H1 (cell line): ENCODE data around the gene SLC41A2. TPM values are rescaled to one million over a fixed set of nuclear protein-coding genes. Genes with fewer than 3 reads are reported as not detected.

Experiments
- CTCF ChIA-PET: fragments of 300-600 bp; sonication (Branson Sonifier 250); formaldehyde crosslinking; loops from one replicate; lab custom pipeline; 2021; ENCODE audit not compliant: partially characterized antibody; lab: Charles Lee
- POLR2A ChIA-PET: fragments of 300-600 bp; sonication (Branson Sonifier 250); formaldehyde crosslinking; loops from one replicate; lab custom pipeline; 2021; ENCODE audit warnings: inconsistent platforms; ENCODE audit not compliant: partially characterized antibody; lab: Charles Lee
- DNase-seq, 2 experiments: peaks; one replicate each; pipeline versions ENCODE4 v3.0.0 to v3.0.0-alpha.2; 2010 to 2022; ENCODE audit warnings: low spot score in 2 of 2, low read depth in 1 of 2, mixed read lengths in 1 of 2
- FAIRE-seq: peaks from 2 replicates; lab custom pipeline; 2011; peaks lifted over from hg19 to GRCh38; lab: Jason Lieb, UNC
- H2AFZ ChIP-seq: 2 replicates; pipeline ENCODE4 v1.8.1; 2012; ENCODE audit warnings: low read length, inconsistent platforms
- H2AK5ac ChIP-seq: 2 replicates; pipeline ENCODE4 v1.6.1; 2013; ENCODE audit warnings: low read depth, low read length
- H2BK120ac ChIP-seq: replicated peaks from 2 replicates; pipeline ENCODE3; 2013; ENCODE audit warnings: low read depth, low read length, inconsistent platforms
- H2BK12ac ChIP-seq: 2 replicates; pipeline ENCODE4 v1.6.1; 2013; ENCODE audit warnings: low read depth, low read length
- H2BK15ac ChIP-seq: 2 replicates; pipeline ENCODE4 v1.6.1; 2013; ENCODE audit warnings: low read length
- H2BK20ac ChIP-seq: 2 replicates; pipeline ENCODE4 v1.6.1; 2013; ENCODE audit warnings: low read length
- H2BK5ac ChIP-seq: 2 replicates; pipeline ENCODE4 v1.6.1; 2013; ENCODE audit warnings: low read depth, low read length
- H3K14ac ChIP-seq: 2 replicates; pipeline ENCODE4 v1.6.1; 2013; ENCODE audit warnings: inconsistent platforms; ENCODE audit not compliant: insufficient read length
- H3K18ac ChIP-seq: 2 replicates; pipeline ENCODE4 v1.6.1; 2013; ENCODE audit warnings: low read length; ENCODE audit errors: extremely low read depth
- H3K23ac ChIP-seq: 2 replicates; pipeline ENCODE4 v1.6.1; 2013; ENCODE audit warnings: inconsistent platforms; ENCODE audit not compliant: insufficient read length
- H3K23me2 ChIP-seq: 2 replicates; pipeline ENCODE4 v1.6.1; 2013; ENCODE audit warnings: low read depth, low read length
- H3K27ac ChIP-seq: 2 replicates; pipeline ENCODE4 v1.6.1; 2011; ENCODE audit warnings: low read depth, low read length, inconsistent platforms
- H3K27me3 ChIP-seq, 4 experiments: replicated peaks in 1 of 4; 1 replicate in 1 of 4; 2 replicates in 3 of 4; pipeline versions ENCODE4 v1.6.1 to v1.8.1; 2011 to 2013; ENCODE audit warnings: low read length in 3 of 4, mild to moderate bottlenecking in 3 of 4, inconsistent platforms in 2 of 4, mixed read lengths in 2 of 4, moderate library complexity in 1 of 4; ENCODE audit not compliant: control insufficient read depth in 3 of 4, insufficient read depth in 3 of 4; ENCODE audit errors: extremely low read depth in 1 of 4
- H3K36me3 ChIP-seq, 4 experiments: 2 replicates each; pipeline versions ENCODE4 v1.6.1 to v1.8.1; 2011 to 2013; ENCODE audit warnings: mild to moderate bottlenecking in 4 of 4, low read length in 3 of 4, moderate library complexity in 2 of 4, control low read depth in 1 of 4, inconsistent platforms in 1 of 4; ENCODE audit not compliant: insufficient read depth in 4 of 4, control insufficient read depth in 2 of 4
- H3K4ac ChIP-seq: replicated peaks from 2 replicates; pipeline ENCODE3; 2013; ENCODE audit warnings: low read length, low read depth, mixed read lengths, inconsistent platforms; ENCODE audit not compliant: insufficient read length
- H3K4me1 ChIP-seq, 4 experiments: replicated peaks in 1 of 4; 1 replicate in 1 of 4; 2 replicates in 3 of 4; pipeline versions ENCODE4 v1.6.1 to v1.8.1; 2011 to 2013; ENCODE audit warnings: low read length in 3 of 4, inconsistent platforms in 2 of 4, mixed read lengths in 1 of 4; ENCODE audit not compliant: insufficient read depth in 4 of 4, control insufficient read depth in 3 of 4
- H3K4me2 ChIP-seq, 2 experiments: 2 replicates each; pipeline versions ENCODE4 v1.6.1 to v1.8.1; 2011 to 2013; ENCODE audit warnings: low read depth in 2 of 2, low read length in 2 of 2, control low read depth in 1 of 2, inconsistent platforms in 1 of 2, mild to moderate bottlenecking in 1 of 2; ENCODE audit not compliant: insufficient read depth in 1 of 2
- H3K4me3 ChIP-seq, 4 experiments: fragments of 200-600, 300-600 bp in 1 of 4; sonication (generic), shearing (Covaris generic), sonication (Bioruptor Twin) in 1 of 4; 2 replicates each; pipeline versions ENCODE4 v1.5.1 to v1.8.1; 2011 to 2016; ENCODE audit warnings: low read length in 4 of 4, low read depth in 3 of 4, control low read depth in 2 of 4, inconsistent platforms in 2 of 4, mild to moderate bottlenecking in 2 of 4, mixed read lengths in 1 of 4, moderate library complexity in 1 of 4; ENCODE audit not compliant: insufficient read depth in 2 of 4; ENCODE audit errors: extremely low read depth in 1 of 4
- H3K56ac ChIP-seq: replicated peaks from 2 replicates; pipeline ENCODE3; 2013; ENCODE audit warnings: low read depth, mild to moderate bottlenecking, mixed read lengths, low read length, inconsistent platforms; ENCODE audit not compliant: insufficient read length
- H3K79me1 ChIP-seq: 2 replicates; pipeline ENCODE4 v1.6.1; 2013; ENCODE audit warnings: low read depth, low read length, control low read depth
- H3K79me2 ChIP-seq, 2 experiments: 2 replicates each; pipeline versions ENCODE4 v1.6.1 to v1.8.1; 2012 to 2013; ENCODE audit warnings: low read length in 2 of 2, mild to moderate bottlenecking in 2 of 2, inconsistent platforms in 1 of 2; ENCODE audit not compliant: insufficient read depth in 2 of 2, control insufficient read depth in 1 of 2
- H3K9ac ChIP-seq, 4 experiments: replicated peaks in 1 of 4; 1 replicate in 1 of 4; 2 replicates in 3 of 4; pipeline versions ENCODE4 v1.6.1 to v1.8.1; 2011 to 2013; ENCODE audit warnings: low read depth in 3 of 4, low read length in 3 of 4, control low read depth in 2 of 4, mild to moderate bottlenecking in 2 of 4, moderate library complexity in 2 of 4, inconsistent platforms in 1 of 4; ENCODE audit errors: extremely low read depth in 1 of 4
- H3K9me3 ChIP-seq, 2 experiments: 2 replicates each; pipeline versions ENCODE4 v1.6.1 to v1.8.1; 2012 to 2013; ENCODE audit warnings: mild to moderate bottlenecking in 2 of 2, moderate library complexity in 2 of 2, control low read depth in 1 of 2, inconsistent platforms in 1 of 2, low read depth in 1 of 2, low read length in 1 of 2, mixed read lengths in 1 of 2; ENCODE audit not compliant: insufficient read depth in 2 of 2
- H4K20me1 ChIP-seq, 2 experiments: replicated peaks in 1 of 2; 2 replicates each; pipeline versions ENCODE3 to v1.8.1; 2011 to 2013; ENCODE audit warnings: inconsistent platforms in 2 of 2, low read length in 2 of 2, mild to moderate bottlenecking in 1 of 2; ENCODE audit not compliant: insufficient read depth in 2 of 2, control insufficient read depth in 1 of 2
- H4K5ac ChIP-seq: 2 replicates; pipeline ENCODE4 v1.6.1; 2013; ENCODE audit warnings: low read length, low read depth, mixed read lengths, inconsistent platforms; ENCODE audit not compliant: insufficient read length
- H4K8ac ChIP-seq: 2 replicates; pipeline ENCODE4 v1.8.0; 2013; ENCODE audit warnings: mild to moderate bottlenecking, moderate library complexity, low read length, inconsistent platforms; ENCODE audit not compliant: insufficient read depth; ENCODE audit errors: extremely low read depth
- H4K91ac ChIP-seq: replicated peaks from 2 replicates; pipeline ENCODE3; 2013; ENCODE audit warnings: low read length, mixed read lengths, inconsistent platforms; ENCODE audit not compliant: insufficient read length
- WGBS, 2 experiments: shearing (Covaris generic) in 1 of 2; methylation state at CpG; one replicate each; pipeline versions ENCODE4 v1.1.6 to v1.1.7; 2013 to 2015; ENCODE audit warnings: low lambda C conversion rate in 2 of 2, mixed read lengths in 2 of 2, inconsistent platforms in 1 of 2, low coverage in 1 of 2, missing lambda C conversion rate in 1 of 2; ENCODE audit not compliant: insufficient replicate concordance in 2 of 2, insufficient coverage in 1 of 2, insufficient read length in 1 of 2; ENCODE audit errors: extremely low coverage in 1 of 2, missing lambda C conversion rate in 1 of 2; 5-methylcytosine and 5-hydroxymethylcytosine counted together
- polyA plus RNA-seq, 7 experiments: library from polyadenylated mRNA; depleted of rRNA in 3 of 7; stranded (reverse) in 5 of 7; unstranded in 2 of 7; fragments of >200 nt in 5 of 7; fragments of 200-250 nt in 2 of 7; gene quantifications; 1 replicate in 5 of 7; 2 replicates in 1 of 7; 4 replicates in 1 of 7; pipeline versions ENCODE4 v1.2.1 to v1.2.3, GENCODE V29; 2011 to 2013; ENCODE audit warnings: missing spikeins in 2 of 7, mixed read lengths in 2 of 7
- total RNA-seq: library from RNA; stranded (reverse); fragmentation: NEBNext Ultra II Directional; extraction: Animal tissue kit (Norgen Biotek cat#: 25700); gene quantifications from 2 replicates; pipeline ENCODE4 v1.2.1, GENCODE V29; 2021

The SLC41A2 gene
- total and polyA plus RNA-seq, 2 of the 8 experiments (the other 6 are each of a cell fraction or from before 2014, with no cell fraction given) = 0.79 to 3.0 TPM

DNA sequence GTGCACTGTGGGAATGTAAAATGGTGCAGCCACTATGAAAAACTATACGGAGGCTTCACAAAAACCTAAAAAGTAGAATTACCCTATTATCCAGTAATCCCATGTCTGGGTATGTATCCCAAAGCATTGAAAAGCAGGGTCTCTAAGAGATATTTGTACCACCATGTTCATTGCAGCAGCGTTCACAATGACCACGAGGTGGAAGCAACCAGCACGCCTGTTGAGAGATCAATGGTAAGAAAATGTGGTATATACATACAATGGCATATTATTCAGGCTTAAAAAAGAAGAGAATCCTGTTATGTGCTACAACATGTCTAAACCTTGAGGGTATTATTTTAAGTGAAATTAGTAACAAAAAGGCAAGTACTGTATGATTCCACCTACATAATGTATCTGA is 27.1 kb upstream of the SLC41A2 start:
- FAIRE-seq (no peak), DNase-seq (no peak)
- H3K79me2 ChIP-seq = peaks cover 3 to 37% of the 10 kb centered on the region in 2 experiments; a peak in 3 of 4 replicates
- ChIA-PET POLR2A (interaction anchor here (0.8 to 1.1 kb wide), 2 partner anchors 11 to 25 kb away, joined by 3 read pairs; no protein-coding TSS in a partner anchor), CTCF (interaction anchor here (1.3 to 1.8 kb wide), 2 partner anchors 9 to 19 kb away, joined by 3 to 6 read pairs; no protein-coding TSS in a partner anchor)
- no peak overlapping the region for H4K91ac ChIP-seq
- no peak overlapping the region for H3K18ac ChIP-seq
- no peaks in the 10 kb centered on the region for H3K27me3 ChIP-seq
- H3K27ac ChIP-seq = no peak overlapping the region
- peaks cover 5% of the 10 kb centered on the region; the same call in 1 of the 2 replicates for H3K23me2 ChIP-seq
- H4K20me1 ChIP-seq = peaks cover 0 to 2% of the 10 kb centered on the region in 2 experiments
- H3K14ac ChIP-seq = no peak overlapping the region
- no peak overlapping the region for H3K9ac ChIP-seq
- peaks cover 0 to 20% (median 4%) of the 10 kb centered on the region in 4 experiments; a peak in 3 of 8 replicates for H3K36me3 ChIP-seq
- H3K4me1 ChIP-seq = peaks cover 0 to 6% (median 3%) of the 10 kb centered on the region in 4 experiments; a peak in 3 of 7 replicates
- H2BK5ac ChIP-seq = no peak overlapping the region
- no peak overlapping the region for H2AK5ac ChIP-seq
- H2BK15ac ChIP-seq = no peak overlapping the region
- H3K4me3 ChIP-seq = no peak overlapping the region
- no peak overlapping the region for H3K23ac ChIP-seq
- H3K4me2 ChIP-seq = no peak overlapping the region; a peak in 1 of 4 replicates
- H2BK20ac ChIP-seq = no peak overlapping the region
- H3K9me3 ChIP-seq = no peaks in the 10 kb centered on the region
- no peak overlapping the region for H2BK12ac ChIP-seq
- WGBS, 2 experiments = 84% methylated on average over 4 of the region's 4 CpGs; no CpG with 5 or more reads in 1 of the 2 experiments
- peaks cover 4% of the 10 kb centered on the region for H3K79me1 ChIP-seq
- H3K56ac ChIP-seq = no peak overlapping the region
- H4K5ac ChIP-seq = no peak overlapping the region
- H2AFZ ChIP-seq = no peak overlapping the region
- no peak overlapping the region for H4K8ac ChIP-seq
- no peak overlapping the region for H2BK120ac ChIP-seq
- no peak overlapping the region for H3K4ac ChIP-seq
